B cell (primary cell): ENCODE measurements around the gene RAB3A. TPM values are rescaled to one million over a fixed set of nuclear protein-coding genes. Genes with fewer than 3 reads are reported as not detected.
A peak's percentile ranks its signal among the peaks of the same experiment; 100 is the strongest.

ENCODE experiments used
- ATAC-seq: fragments of 200-7000 bp; cut with Tn5 transposase; one replicate; pipeline ENCODE4 v1.10.0; 2021; ENCODE audit warnings: low read depth, mild to moderate bottlenecking, moderate number of reproducible peaks, moderate library complexity
- CTCF ChIA-PET: fragments of 350-600 bp; sonication (Branson Sonifier 250); formaldehyde crosslinking; loops from one replicate; lab custom pipeline; 2021; ENCODE audit warnings: antibody characterized with exemption, inconsistent platforms; lab: Charles Lee
- POLR2A ChIA-PET: fragments of 350-600 bp; sonication (Branson Sonifier 250); formaldehyde crosslinking; loops from one replicate; lab custom pipeline; 2021; ENCODE audit warnings: antibody characterized with exemption; lab: Charles Lee
- DNase-seq: peaks from one replicate; pipeline ENCODE4 v3.0.0; 2013
- H2AFZ ChIP-seq: 2 replicates; pipeline ENCODE4 v1.6.1; 2012; ENCODE audit warnings: mild to moderate bottlenecking, low read depth, low read length; ENCODE audit not compliant: insufficient read depth, poor library complexity, severe bottlenecking
- H3K27ac ChIP-seq, 2 donors: 1 replicate in 1 of 2; 2 replicates in 1 of 2; pipeline ENCODE4 v1.5.1; 2012 to 2013; ENCODE audit warnings: low read length in 2 of 2, mild to moderate bottlenecking in 2 of 2, moderate library complexity in 1 of 2
- H3K27me3 ChIP-seq, 4 experiments: fragments of 200-600 bp in 1 of 4; sonication (generic) in 1 of 4; replicated peaks in 1 of 4; 1 replicate in 2 of 4; 2 replicates in 2 of 4; pipeline versions ENCODE4 v1.6.1 to v1.7.0; 2013 to 2016; ENCODE audit warnings: low read length in 3 of 4, mild to moderate bottlenecking in 2 of 4, mixed read lengths in 1 of 4, moderate library complexity in 1 of 4; ENCODE audit not compliant: insufficient read depth in 4 of 4, control insufficient read depth in 3 of 4; ENCODE audit errors: control extremely low read depth in 1 of 4
- H3K36me3 ChIP-seq, 2 experiments: replicated peaks in 1 of 2; 1 replicate in 1 of 2; 2 replicates in 1 of 2; pipeline versions ENCODE4 v1.6.1 to v1.7.1; 2013; ENCODE audit warnings: low read length in 1 of 2; ENCODE audit not compliant: insufficient read depth in 2 of 2, control insufficient read depth in 1 of 2; ENCODE audit errors: control extremely low read depth in 1 of 2, extremely low read depth in 1 of 2
- H3K4me1 ChIP-seq, 2 donors: fragments of 200-600 bp in 1 of 2; sonication (generic) in 1 of 2; 1 replicate in 1 of 2; 2 replicates in 1 of 2; pipeline versions ENCODE4 v1.5.1 to v1.6.1; 2013 to 2017; ENCODE audit warnings: low read length in 2 of 2; ENCODE audit not compliant: control insufficient read depth in 2 of 2, insufficient read depth in 2 of 2
- H3K4me2 ChIP-seq: replicated peaks from 2 replicates; pipeline ENCODE3; 2012; ENCODE audit warnings: mild to moderate bottlenecking, low read depth, low read length; ENCODE audit not compliant: poor library complexity, severe bottlenecking
- H3K4me3 ChIP-seq, 5 experiments: fragments of 200-600 bp in 1 of 5; sonication (generic) in 1 of 5; 1 replicate in 3 of 5; 2 replicates in 2 of 5; pipeline versions ENCODE4 v1.5.1 to v1.7.0; 2011 to 2016; ENCODE audit warnings: low read length in 4 of 5, mild to moderate bottlenecking in 4 of 5, low read depth in 2 of 5, control low read depth in 1 of 5, moderate library complexity in 1 of 5; ENCODE audit not compliant: insufficient read depth in 1 of 5; ENCODE audit errors: control extremely low read depth in 1 of 5, extremely low read depth in 1 of 5
- H3K79me2 ChIP-seq: fragments of 200-600 bp; sonication (generic); one replicate; pipeline ENCODE4 v1.6.0; 2016; ENCODE audit warnings: low read length; ENCODE audit not compliant: control insufficient read depth, insufficient read depth
- H3K9ac ChIP-seq: fragments of 200-600 bp; sonication (generic); 2 replicates; pipeline ENCODE4 v1.6.1; 2017; ENCODE audit warnings: mild to moderate bottlenecking, low read length, moderate library complexity
- H3K9me3 ChIP-seq, 3 donors: one replicate each; pipeline versions ENCODE4 v1.6.1 to v1.7.1; 2013; ENCODE audit warnings: low read length in 2 of 3; ENCODE audit not compliant: control insufficient read depth in 2 of 3, insufficient read depth in 1 of 3; ENCODE audit errors: control extremely low read depth in 1 of 3
- H4K20me1 ChIP-seq: 2 replicates; pipeline ENCODE4 v1.6.0; 2012; ENCODE audit warnings: mild to moderate bottlenecking, low read length; ENCODE audit not compliant: insufficient read depth, control insufficient read depth, poor library complexity, severe bottlenecking
- H3K27ac Mint-ChIP-seq: one replicate; pipeline ENCODE4 v1.8.0; 2021; ENCODE audit warnings: mixed read lengths
- H3K27me3 Mint-ChIP-seq: one replicate; pipeline ENCODE4 v1.8.0; 2021; ENCODE audit warnings: mixed read lengths
- H3K4me1 Mint-ChIP-seq: one replicate; pipeline ENCODE4 v1.8.0; 2021; ENCODE audit warnings: mixed read lengths
- H3K4me3 Mint-ChIP-seq: one replicate; pipeline ENCODE4 v1.8.0; 2021; ENCODE audit warnings: mixed read lengths
- H3K9me3 Mint-ChIP-seq: one replicate; pipeline ENCODE4 v1.8.0; 2022; ENCODE audit warnings: mixed read lengths; ENCODE audit not compliant: insufficient read depth
- CTCF ChIP-seq: fragments of 200-600 bp; IDR thresholded peaks from one replicate; pipeline ENCODE4 v1.8.0; 2022; ENCODE audit warnings: antibody characterized with exemption, mild to moderate bottlenecking
- EZH2 ChIP-seq: IDR thresholded peaks from 2 replicates; pipeline ENCODE4 v1.6.1; 2012; ENCODE audit warnings: borderline replicate concordance, low read depth, mild to moderate bottlenecking, moderate library complexity, low read length; ENCODE audit not compliant: insufficient read depth, poor library complexity, severe bottlenecking
- WGBS: methylation state at CpG from one replicate; pipeline ENCODE4 v1.1.5; 2013; ENCODE audit warnings: missing lambda C conversion rate; ENCODE audit not compliant: insufficient coverage; 5-methylcytosine and 5-hydroxymethylcytosine counted together
- intact Hi-C: fragments of 100-400 bp; cut with micrococcal nuclease; formaldehyde crosslinking; loops from one replicate; pipeline ENCODE4 v1.10.0; 2022
- polyA plus RNA-seq: library from polyadenylated mRNA; depleted of rRNA; stranded (reverse); fragments of >200 nt; gene quantifications from 2 replicates; pipeline ENCODE4 v1.2.3, GENCODE V29; 2012
- total RNA-seq, 2 donors: library from RNA; stranded (reverse); fragments of 120-200 nt in 1 of 2; gene quantifications; 1 replicate in 1 of 2; 2 replicates in 1 of 2; pipeline versions ENCODE4 v1.2.3 to v1.2.4, GENCODE V29; 2013 to 2022

Gene RAB3A
- total and polyA plus RNA-seq, 2 donors (not counting 1 experiment from before 2014, with no cell fraction given) = 7.7 to 10.4 TPM

- Histone ChIP-seq H4K20me1 (no peaks in the 10 kb centered on the region), H3K27me3 (no peaks in the 10 kb centered on the region), H3K9ac (no peak overlapping the region), H3K4me2 (no peak overlapping the region), H2AFZ (no peak overlapping the region), H3K27ac (no peak overlapping the region), H3K4me3 (no peak overlapping the region), H3K9me3 (no peaks in the 10 kb centered on the region), H3K4me1 (peaks cover 23 to 28% of the 10 kb centered on the region in 2 donors), H3K79me2 (peaks cover 7% of the 10 kb centered on the region), H3K36me3 (peaks cover 0 to 26% of the 10 kb centered on the region in 2 experiments)
- 90% methylated on average over 2 of the region's 7 CpGs for WGBS
- H3K27ac Mint-ChIP-seq = no peak overlapping the region
- no peak for TF ChIP-seq CTCF
- no peak for TF ChIP-seq EZH2
- ChIA-PET POLR2A (no interaction called here), CTCF (interaction anchor here (2.4 kb wide), 1 partner anchor 55 kb away, joined by 5 read pairs; no protein-coding TSS in a partner anchor)
- DNase-seq = no peak
- ATAC-seq = no peak
- no peak overlapping the region for H3K4me3 Mint-ChIP-seq
- peaks cover 28% of the 10 kb centered on the region for H3K4me1 Mint-ChIP-seq
- intact Hi-C loops = loop anchor here (10.0 kb wide), 1 partner anchor 442 kb away; the partner anchor contains the start of gene FCHO1
- H3K27me3 Mint-ChIP-seq = no peaks in the 10 kb centered on the region
- no peaks in the 10 kb centered on the region for H3K9me3 Mint-ChIP-seq
These were observed 7.4 kb downstream of the RAB3A start for GRCh38 chr19:18196511-18196845.

- Histone ChIP-seq H3K79me2 (peaks cover 14% of the 10 kb centered on the region), H3K27me3 (no peaks in the 10 kb centered on the region), H3K4me2 (peak overlapping the region; percentile 99), H3K9ac (peak overlapping the region; percentile 29), H3K36me3 (peaks cover 0 to 25% of the 10 kb centered on the region in 2 experiments), H3K4me1 (peaks cover 25 to 31% of the 10 kb centered on the region in 2 donors), H3K4me3 (peak overlapping the region in 4 of 5 experiments; percentile 31 to 90 (median 79)), H2AFZ (peak overlapping the region; percentile 56), H4K20me1 (no peaks in the 10 kb centered on the region), H3K27ac (peak overlapping the region; percentile 70 to 71), H3K9me3 (no peaks in the 10 kb centered on the region)
- DNase-seq (peak; percentile 78), ATAC-seq (no peak)
- H3K4me3 Mint-ChIP-seq = peak overlapping the region; percentile 93
- intact Hi-C loops = loop anchor here (5.0 to 10.0 kb wide), 4 partner anchors 97 to 943 kb away; partner anchors contain the start of genes ELL, FCHO1, MAST3 and TMEM161A
- no peaks in the 10 kb centered on the region for H3K9me3 Mint-ChIP-seq
- 10% methylated on average over 14 of the region's 27 CpGs for WGBS
- peaks cover 34% of the 10 kb centered on the region for H3K4me1 Mint-ChIP-seq
- peak overlapping the region; percentile 78 for H3K27ac Mint-ChIP-seq
- ChIA-PET POLR2A (interaction anchor here (0.6 to 5.7 kb wide), 8 partner anchors 9 to 1931 kb away, joined by 3 to 64 read pairs (median 8); partner anchors contain the start of genes IFI30 and RAB3A), CTCF (interaction anchor here (0.5 to 6.4 kb wide), 7 partner anchors 8 to 187 kb away, joined by 3 to 105 read pairs (median 7); partner anchors contain the start of genes ARRDC2 and RAB3A)
- H3K27me3 Mint-ChIP-seq = no peaks in the 10 kb centered on the region
- TF ChIP-seq CTCF = no peak
- no peak for TF ChIP-seq EZH2
These were observed 9.1 kb downstream of the RAB3A start for GRCh38 chr19:18194554-18195238.
